Breast epithelium (tissue), 4 donors: ENCODE data around the gene SYT3. TPM values are rescaled to one million over a fixed set of nuclear protein-coding genes. Genes with fewer than 3 reads are reported as not detected.
"Not testable (repeated sequence)": the region's sequence is repeated elsewhere in the genome, so short reads cannot be mapped to it uniquely, and the experiment has no call there.

Experiments
- DNase-seq, 2 donors: peaks; one replicate each; pipeline ENCODE4 v3.0.0-alpha.2; 2019; ENCODE audit warnings: low spot score in 2 of 2
- H3K27ac ChIP-seq, 2 donors: fragments of 200-600 bp; sonication (generic) in 1 of 2; one replicate each; pipeline ENCODE4 v1.5.1; 2016 to 2019; ENCODE audit warnings: mild to moderate bottlenecking in 1 of 2
- H3K27me3 ChIP-seq, 2 donors: fragments of 200-600 bp; sonication (generic) in 1 of 2; one replicate each; pipeline versions ENCODE4 v1.5.1 to v1.6.0; 2017 to 2019; ENCODE audit warnings: control low read depth in 1 of 2, mild to moderate bottlenecking in 1 of 2
- H3K36me3 ChIP-seq: fragments of 200-600 bp; one replicate; pipeline ENCODE4 v1.5.1; 2019
- H3K4me1 ChIP-seq, 2 donors: fragments of 200-600 bp; sonication (generic); one replicate each; pipeline ENCODE4 v1.5.1; 2016 to 2019; ENCODE audit warnings: control low read depth in 1 of 2
- H3K4me3 ChIP-seq, 3 donors: fragments of 200-600 bp; sonication (generic); 1 replicate in 2 of 3; 2 replicates in 1 of 3; pipeline ENCODE4 v1.5.1; 2016 to 2019; ENCODE audit warnings: mild to moderate bottlenecking in 3 of 3, moderate library complexity in 2 of 3
- H3K9me3 ChIP-seq, 2 donors: fragments of 200-600 bp; sonication (generic) in 1 of 2; one replicate each; pipeline ENCODE4 v1.5.1; 2016 to 2019; ENCODE audit warnings: control low read depth in 1 of 2
- POLR2A ChIP-seq: fragments of 450-650 bp; IDR thresholded peaks from one replicate; pipeline ENCODE4 v1.6.1; 2016; ENCODE audit warnings: antibody characterized with exemption, mild to moderate bottlenecking, moderate library complexity
- POLR2AphosphoS5 ChIP-seq, 3 donors: sonication (generic); formaldehyde crosslinking; IDR thresholded peaks; one replicate each; pipeline ENCODE4 v1.6.1; 2017; ENCODE audit warnings: antibody characterized with exemption in 3 of 3
- intact Hi-C: fragments of 100-400 bp; cut with DNase I; formaldehyde crosslinking; loops from one replicate; pipeline ENCODE4 v1.15.1; 2023; ENCODE audit warnings: low total_unique reads
- total RNA-seq, 3 donors: library from RNA; depleted of rRNA; stranded (reverse); fragments of >200 nt; gene quantifications; one replicate each; pipeline ENCODE4 v1.1.0, GENCODE V29; 2016
- TF ChIP-seq, protein P1 (sequence below), 3 donors: fragments of 450-650 bp; IDR thresholded peaks; one replicate each; pipeline ENCODE4 v1.5.1; 2016 to 2017; ENCODE audit warnings: antibody characterized with exemption in 3 of 3, mild to moderate bottlenecking in 3 of 3, moderate library complexity in 3 of 3

The SYT3 gene
- total RNA-seq, 3 donors from 2014 or later: 0.33 to 1.3 TPM; not detected in 1

DNA sequence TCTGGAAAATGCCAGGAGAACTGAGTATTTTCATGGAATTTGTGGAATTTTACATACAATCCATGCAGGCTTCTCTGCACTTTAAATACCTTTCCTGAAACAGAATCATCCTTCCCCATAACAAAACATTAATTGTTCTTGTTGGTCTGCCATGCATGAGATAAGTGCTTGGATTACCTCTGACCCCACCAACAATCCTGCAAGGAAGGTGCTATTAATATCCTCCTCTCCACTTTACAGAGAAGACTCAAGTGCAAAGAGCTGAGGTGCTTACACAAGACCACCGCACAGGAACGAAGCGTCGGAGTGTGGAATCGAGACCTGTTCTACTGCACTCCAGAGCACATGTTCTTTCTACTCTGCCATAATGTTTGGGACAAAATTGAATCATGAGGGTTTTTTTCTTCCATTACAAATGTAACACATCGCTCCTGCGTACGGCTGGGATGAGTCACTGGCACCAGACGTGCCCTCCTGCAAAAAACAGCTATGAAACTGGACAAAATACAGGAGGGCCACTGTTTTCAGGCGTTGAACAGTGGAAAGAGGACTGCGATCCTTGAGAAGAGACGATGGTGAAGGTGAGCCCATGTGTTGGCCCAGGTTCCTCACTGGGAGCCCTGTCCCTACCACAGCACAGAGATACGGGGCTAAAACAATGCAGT, 58.6 kb downstream of the SYT3 start:
- no peaks in the 10 kb centered on the region for H3K4me1 ChIP-seq
- no peaks in the 10 kb centered on the region for H3K9me3 ChIP-seq
- no peak overlapping the region for H3K4me3 ChIP-seq
- intact Hi-C loops: no loop called here
- peaks cover 0 to 6% of the 10 kb centered on the region in 2 donors for H3K27me3 ChIP-seq
- DNase-seq: no peak
- no peak overlapping the region for H3K27ac ChIP-seq
- H3K36me3 ChIP-seq: no peaks in the 10 kb centered on the region
- TF ChIP-seq, protein P1, sequence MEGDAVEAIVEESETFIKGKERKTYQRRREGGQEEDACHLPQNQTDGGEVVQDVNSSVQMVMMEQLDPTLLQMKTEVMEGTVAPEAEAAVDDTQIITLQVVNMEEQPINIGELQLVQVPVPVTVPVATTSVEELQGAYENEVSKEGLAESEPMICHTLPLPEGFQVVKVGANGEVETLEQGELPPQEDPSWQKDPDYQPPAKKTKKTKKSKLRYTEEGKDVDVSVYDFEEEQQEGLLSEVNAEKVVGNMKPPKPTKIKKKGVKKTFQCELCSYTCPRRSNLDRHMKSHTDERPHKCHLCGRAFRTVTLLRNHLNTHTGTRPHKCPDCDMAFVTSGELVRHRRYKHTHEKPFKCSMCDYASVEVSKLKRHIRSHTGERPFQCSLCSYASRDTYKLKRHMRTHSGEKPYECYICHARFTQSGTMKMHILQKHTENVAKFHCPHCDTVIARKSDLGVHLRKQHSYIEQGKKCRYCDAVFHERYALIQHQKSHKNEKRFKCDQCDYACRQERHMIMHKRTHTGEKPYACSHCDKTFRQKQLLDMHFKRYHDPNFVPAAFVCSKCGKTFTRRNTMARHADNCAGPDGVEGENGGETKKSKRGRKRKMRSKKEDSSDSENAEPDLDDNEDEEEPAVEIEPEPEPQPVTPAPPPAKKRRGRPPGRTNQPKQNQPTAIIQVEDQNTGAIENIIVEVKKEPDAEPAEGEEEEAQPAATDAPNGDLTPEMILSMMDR (IDR thresholded peaks at IDR 0.05): no peak
- TF ChIP-seq POLR2AphosphoS5 (IDR thresholded peaks at IDR 0.05) (no peak), POLR2A (no peak)

- peaks cover 0 to 4% of the 10 kb centered on the region in 2 donors for H3K27me3 ChIP-seq
- no peaks in the 10 kb centered on the region for H3K4me1 ChIP-seq
- no peak overlapping the region for H3K27ac ChIP-seq
- H3K4me3 ChIP-seq: no peak overlapping the region
- DNase-seq: no peak
- TF ChIP-seq POLR2A: no peak
- TF ChIP-seq, protein P1 (IDR thresholded peaks at IDR 0.05): no peak
- TF ChIP-seq POLR2AphosphoS5 (IDR thresholded peaks at IDR 0.05): no peak
- no peaks in the 10 kb centered on the region for H3K9me3 ChIP-seq
- intact Hi-C loops: no loop called here
- H3K36me3 ChIP-seq: no peaks in the 10 kb centered on the region
Observed at GRCh38 chr19:50580240-50580639, 59.4 kb downstream of the SYT3 start.

GRCh38 chr19:50576769-50577168, 62.9 kb downstream of the SYT3 start:
- H3K36me3 ChIP-seq, H3K27ac ChIP-seq, DNase-seq, intact Hi-C loops, H3K4me1 ChIP-seq, H3K9me3 ChIP-seq, H3K4me3 ChIP-seq: not testable (repeated sequence)
- peaks cover 0 to 18% of the 10 kb centered on the region in 2 donors for H3K27me3 ChIP-seq

DNA sequence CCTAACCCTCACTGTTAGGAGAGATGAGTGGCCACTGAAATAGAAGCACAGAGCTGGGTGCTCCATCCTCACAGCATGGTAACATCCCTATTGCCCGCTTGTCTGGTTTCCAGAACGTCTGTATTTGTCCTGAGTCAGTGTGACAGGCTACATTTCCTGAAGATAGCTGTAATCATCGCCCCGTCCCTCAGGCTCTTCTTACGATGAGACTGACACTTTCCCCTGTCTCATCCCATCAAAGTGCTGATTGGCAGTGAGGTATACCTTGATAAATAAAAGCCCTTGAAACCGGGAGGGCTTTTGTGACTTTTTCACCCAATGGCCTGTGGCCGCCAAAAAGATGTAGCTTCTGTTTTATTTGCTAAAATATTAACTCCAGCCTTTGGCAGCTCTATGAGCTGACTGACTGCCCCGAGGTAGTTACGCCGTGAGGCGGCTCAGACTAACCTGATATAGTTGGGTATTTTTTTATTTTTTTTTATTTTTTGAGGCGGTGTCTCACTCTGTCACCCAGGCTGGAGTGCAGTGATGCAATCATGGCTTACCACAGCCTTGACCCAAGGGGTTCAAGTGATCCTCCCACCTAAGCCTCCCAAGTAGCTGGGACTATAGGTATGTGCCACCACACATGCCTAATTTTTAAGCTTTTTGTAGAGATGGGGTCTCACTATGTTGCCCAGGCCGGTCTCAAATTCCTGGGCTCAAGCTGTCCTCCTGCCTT, 65.8 kb downstream of the SYT3 start:
- H3K27me3 ChIP-seq: peaks cover 0 to 33% of the 10 kb centered on the region in 2 donors
- no peaks in the 10 kb centered on the region for H3K36me3 ChIP-seq
- TF ChIP-seq POLR2AphosphoS5 (IDR thresholded peaks at IDR 0.05) (no peak), POLR2A (no peak)
- TF ChIP-seq, protein P1 (IDR thresholded peaks at IDR 0.05): no peak
- DNase-seq: no peak
- H3K9me3 ChIP-seq: no peaks in the 10 kb centered on the region
- H3K4me3 ChIP-seq: no peak overlapping the region
- H3K4me1 ChIP-seq: no peaks in the 10 kb centered on the region
- no peak overlapping the region for H3K27ac ChIP-seq
- intact Hi-C loops: loop anchor here (5.0 kb wide), 1 partner anchor 1167 kb away; no protein-coding TSS in a partner anchor

Other genes starting within 250 kb of the SYT3 start
- under 1 TPM in 1 of 3 donors, not detected in 2; 0.33 TPM for gene SPIB, start 220.9 kb downstream of the SYT3 start, total RNA-seq
- under 1 TPM in 1 of 3 donors, not detected in 2; under 0.01 TPM for gene MYBPC2, start 207.0 kb downstream of the SYT3 start, total RNA-seq
- gene EMC10, start 163.4 kb downstream of the SYT3 start, total RNA-seq: 10 to 100 TPM; 38.0 to 78.2 (median 64.6) TPM
- 1 to 10 TPM in 2 of 3 donors, under 1 TPM in 1; 0.98 to 1.3 (median 1.1) TPM for gene GARIN5A, start 163.0 kb downstream of the SYT3 start, total RNA-seq
- gene JOSD2, start 128.7 kb downstream of the SYT3 start, total RNA-seq: 10 to 100 TPM; 14.7 to 26.7 (median 20.3) TPM
- gene ASPDH, start 126.0 kb downstream of the SYT3 start, total RNA-seq: not detected
- 1 to 10 TPM in 2 of 3 donors, under 1 TPM in 1; 0.16 to 1.3 (median 1.2) TPM for gene LRRC4B, start 71.4 kb downstream of the SYT3 start, total RNA-seq
- gene C19orf81, start 9.6 kb upstream of the SYT3 start, total RNA-seq: not detected
- under 1 TPM in 2 of 3 donors, not detected in 1; 0.59 to 0.98 TPM for gene SHANK1, start 79.9 kb upstream of the SYT3 start, total RNA-seq
- 10 to 100 TPM; 16.4 to 24.3 (median 20.6) TPM for gene CLEC11A, start 83.5 kb upstream of the SYT3 start, total RNA-seq
- gene GPR32, start 130.6 kb upstream of the SYT3 start, total RNA-seq: not detected
- not detected for gene ACP4, start 150.5 kb upstream of the SYT3 start, total RNA-seq
- under 1 TPM in 2 of 3 donors, not detected in 1; 0.33 to 0.44 TPM for gene KLK1, start 183.9 kb upstream of the SYT3 start, total RNA-seq
- not detected for gene KLK15, start 193.7 kb upstream of the SYT3 start, total RNA-seq
- 10 to 100 TPM in 1 of 3 donors, under 1 TPM in 1, not detected in 1; 0.32 to 45.2 TPM for gene KLK3, start 215.0 kb upstream of the SYT3 start, total RNA-seq
- gene KLK2, start 233.6 kb upstream of the SYT3 start, total RNA-seq: 10 to 100 TPM in 1 of 3 donors, under 1 TPM in 2; 0.44 to 14.7 (median 0.48) TPM